ENCODE measurements around the gene TOMM5. TPM values are rescaled to one million over a fixed set of nuclear protein-coding genes. Genes with fewer than 3 reads are reported as not detected.

TOMM5 gene
- total RNA-seq, 1 donor from 2014 or later, result 77.8 TPM

- ATAC-seq (ENCODE audit: low read depth) (no peak), DNase-seq (no peak)
- ChIA-PET POLR2A (no interaction called here), CTCF (no interaction called here)
- Mint-ChIP-seq H3K4me1 (peaks cover 21% of the 10 kb centered on the region), H3K27me3 (no peaks in the 10 kb centered on the region), H3K9me3 (no peaks in the 10 kb centered on the region), H3K4me3 (no peak overlapping the region), H3K27ac (no peak overlapping the region), H3K36me3 (ENCODE audit: low read depth) (peaks cover 61% of the 10 kb centered on the region)
- no peak for TF ChIP-seq CTCF (IDR thresholded peaks at IDR 0.05)
- intact Hi-C loops (cut with micrococcal nuclease), result no loop called here
Measured at GRCh38 chr9:37540634-37541033, 51.8 kb downstream of the TOMM5 start.

GRCh38 chr9:37539634-37540033, 52.8 kb downstream of the TOMM5 start:
- intact Hi-C loops (cut with micrococcal nuclease), result no loop called here
- no peak for DNase-seq
- peaks cover 21% of the 10 kb centered on the region for H3K4me1 Mint-ChIP-seq
- ChIA-PET POLR2A (no interaction called here), CTCF (no interaction called here)
- no peak for TF ChIP-seq CTCF (IDR thresholded peaks at IDR 0.05)
- no peaks in the 10 kb centered on the region for H3K27me3 Mint-ChIP-seq
- peak; percentile 47 for ATAC-seq (ENCODE audit: low read depth)
- H3K27ac Mint-ChIP-seq, result no peak overlapping the region
- no peaks in the 10 kb centered on the region for H3K9me3 Mint-ChIP-seq
- H3K4me3 Mint-ChIP-seq, result no peak overlapping the region
- H3K36me3 Mint-ChIP-seq (ENCODE audit: low read depth), result peaks cover 65% of the 10 kb centered on the region

Other genes with a start within 250 kb of the TOMM5 start
- gene GRHPR, start 169.9 kb downstream of the TOMM5 start, total RNA-seq, result 315 TPM in 2 replicates
- gene ZBTB5, start 127.1 kb downstream of the TOMM5 start, total RNA-seq, result 26.5 and 28.1 TPM in 2 replicates
- gene POLR1E, start 106.6 kb downstream of the TOMM5 start, total RNA-seq, result 45.4 and 46.3 TPM in 2 replicates
- gene FBXO10, start 16.2 kb downstream of the TOMM5 start, total RNA-seq, result 29.8 and 39.4 TPM in 2 replicates
- 0.07 TPM in 1 of 2 replicates, not detected in the other for gene FRMPD1, start 58.4 kb upstream of the TOMM5 start, total RNA-seq
- 11.7 and 15.0 TPM in 2 replicates for gene TRMT10B, start 161.2 kb upstream of the TOMM5 start, total RNA-seq
- gene EXOSC3, start 192.5 kb upstream of the TOMM5 start, total RNA-seq, result 63.8 and 69.9 TPM in 2 replicates
- gene DCAF10, start 208.2 kb upstream of the TOMM5 start, total RNA-seq, result 16.8 and 19.1 TPM in 2 replicates